Suppressor macrophage treated with lipopolysaccharide for 1 hour (primary cell): ENCODE results near the gene MARCO.
"Not testable (repeated sequence)": the region's sequence is repeated elsewhere in the genome, so short reads cannot be mapped to it uniquely, and the experiment has no call there.

Experiments
- DNase-seq, 3 donors: peaks; one replicate each; pipeline ENCODE4 v3.0.0-alpha.2; 2020 to 2022

The MARCO gene

GRCh38 chr2:119006441-119006840 is 64.4 kb downstream of the MARCO start:
- no peak for DNase-seq

GRCh38 chr2:119008108-119008507 is 66.1 kb downstream of the MARCO start:
- peak; percentile 55 to 65 (median 64) for DNase-seq

DNA sequence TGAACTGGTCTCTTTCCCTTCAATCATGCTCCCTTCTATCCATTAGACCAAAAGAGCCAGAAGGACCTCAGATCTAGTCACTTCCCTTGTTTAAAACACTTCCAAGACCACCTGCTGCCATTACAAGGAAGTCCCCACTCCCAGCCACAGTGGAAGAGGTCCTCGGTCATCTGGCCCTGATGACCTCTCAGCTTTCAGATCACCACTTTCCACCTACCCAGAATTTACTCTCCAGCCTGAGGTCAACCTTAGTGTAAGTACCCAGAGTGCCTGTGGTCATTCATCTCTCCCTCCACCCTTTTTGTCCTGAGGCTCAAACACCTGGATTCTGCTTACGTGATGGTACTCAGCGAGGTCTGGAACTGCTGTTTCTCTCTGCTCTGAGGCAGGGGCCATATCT is 67.1 kb downstream of the MARCO start:
- no peak for DNase-seq

- no peak for DNase-seq
Measured at GRCh38 chr2:119010336-119010735, 68.3 kb downstream of the MARCO start.

DNA sequence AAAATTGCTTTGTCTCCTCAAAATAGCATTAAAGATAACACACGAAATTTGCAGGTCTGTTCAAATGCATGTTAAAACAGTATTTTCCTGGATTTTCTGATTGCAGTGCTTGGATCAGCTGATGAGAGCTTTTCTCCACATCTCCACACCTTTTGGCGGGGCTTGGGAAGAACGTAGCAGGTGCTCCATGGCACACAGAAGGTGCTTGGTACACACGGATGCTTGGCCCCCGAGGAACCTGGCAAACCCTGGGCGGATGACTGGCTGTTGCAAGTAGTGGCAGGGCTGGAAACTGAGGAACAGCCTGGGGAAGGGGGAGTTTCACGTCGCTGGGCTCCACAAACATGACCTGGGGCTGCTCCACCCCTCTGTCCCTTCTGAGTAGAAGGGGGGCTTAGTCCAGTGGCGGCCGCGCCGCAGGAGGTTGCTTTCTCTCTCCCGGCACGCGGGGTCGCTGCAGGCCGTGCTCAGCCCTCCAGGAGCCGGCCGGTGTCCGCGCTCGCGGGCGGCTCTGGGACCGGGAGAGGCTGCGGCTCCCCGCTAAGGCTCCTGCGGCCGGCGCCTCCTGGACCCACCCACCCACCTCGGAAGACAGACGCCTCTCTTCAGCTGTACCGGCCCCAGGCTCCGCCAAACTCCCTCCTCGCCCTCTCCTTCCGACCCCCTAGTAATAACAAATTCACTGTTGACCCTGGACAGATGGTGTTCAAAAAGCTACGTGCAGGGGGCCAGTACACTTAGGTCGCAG is 69.3 kb downstream of the MARCO start:
- peak; percentile 67 to 91 (median 78) for DNase-seq

GRCh38 chr2:119011910-119012209 is 69.9 kb downstream of the MARCO start:
- no peak for DNase-seq

DNA sequence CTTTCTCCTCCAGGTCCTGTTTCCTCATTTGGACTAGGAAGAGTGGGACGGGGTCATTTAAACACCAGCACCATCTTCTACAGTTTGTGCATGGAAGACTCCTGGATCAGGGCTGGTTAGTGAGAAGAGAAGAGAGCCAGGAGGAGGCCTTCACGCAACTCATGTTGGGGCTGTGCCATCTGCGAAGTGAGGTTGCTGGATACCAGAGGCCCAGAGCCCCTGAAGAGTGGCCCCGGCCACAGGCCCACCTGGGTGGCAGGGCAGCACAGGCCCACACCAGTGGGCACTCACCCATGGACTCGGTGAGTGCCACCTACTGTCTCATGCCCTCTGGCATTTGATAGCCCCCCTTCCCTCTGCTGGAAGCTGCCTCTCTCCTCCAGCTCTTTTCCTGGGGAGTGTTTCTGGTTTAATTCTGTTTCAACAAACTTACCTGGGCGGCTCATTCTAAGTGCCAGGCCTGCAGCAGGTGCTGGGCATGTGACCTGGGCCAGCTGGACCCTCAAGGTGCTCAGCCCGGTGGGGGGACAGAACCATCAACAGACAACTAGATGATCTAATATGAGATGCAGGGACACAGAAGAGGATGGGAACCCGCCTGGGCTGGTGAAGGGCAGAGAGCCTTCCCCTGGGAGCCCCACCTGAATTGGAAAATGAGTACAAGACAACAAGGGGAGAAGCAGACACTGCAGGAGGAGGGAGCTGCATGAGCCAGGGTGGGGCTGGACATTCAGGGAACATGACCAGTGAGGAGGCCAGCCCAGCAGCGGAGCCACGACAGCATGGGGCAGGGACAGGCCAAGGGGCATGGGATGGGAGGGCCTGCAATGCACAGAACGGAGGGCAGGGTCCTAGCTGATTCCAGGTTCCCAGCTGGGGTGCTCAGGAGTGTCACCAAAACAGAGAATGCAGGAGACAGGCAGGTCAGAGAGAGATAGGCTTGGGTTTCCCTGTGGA is 70.6 kb downstream of the MARCO start:
- DNase-seq = no peak

DNA sequence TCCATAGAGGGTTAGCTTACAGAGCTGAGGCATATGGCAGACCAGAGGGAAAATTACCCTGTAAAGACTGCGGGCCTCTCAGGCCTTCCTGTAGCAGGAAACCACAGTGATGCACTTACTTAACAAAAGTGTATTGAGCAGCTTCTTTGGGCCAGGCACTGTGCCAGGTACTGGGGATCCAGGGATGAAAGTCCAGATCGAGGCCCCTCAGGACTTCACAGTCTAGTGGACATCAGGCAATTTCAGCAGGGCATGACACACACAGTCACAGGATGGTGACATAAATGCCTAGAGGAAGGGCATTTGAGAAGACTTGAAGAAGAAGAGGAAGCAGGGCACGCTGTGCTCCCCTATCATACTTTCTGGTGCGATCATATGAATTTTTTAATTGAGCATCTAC is 71.7 kb downstream of the MARCO start:
- DNase-seq = peak; percentile 66 to 75 (median 72)

- no peak for DNase-seq
Measured at GRCh38 chr2:119015845-119016244, 73.9 kb downstream of the MARCO start.

GRCh38 chr2:119019521-119019920 is 77.5 kb downstream of the MARCO start:
- DNase-seq = peak in 2 of 3 donors; percentile 13 to 24

GRCh38 chr2:119022678-119023077 is 80.7 kb downstream of the MARCO start:
- DNase-seq = no peak

DNA sequence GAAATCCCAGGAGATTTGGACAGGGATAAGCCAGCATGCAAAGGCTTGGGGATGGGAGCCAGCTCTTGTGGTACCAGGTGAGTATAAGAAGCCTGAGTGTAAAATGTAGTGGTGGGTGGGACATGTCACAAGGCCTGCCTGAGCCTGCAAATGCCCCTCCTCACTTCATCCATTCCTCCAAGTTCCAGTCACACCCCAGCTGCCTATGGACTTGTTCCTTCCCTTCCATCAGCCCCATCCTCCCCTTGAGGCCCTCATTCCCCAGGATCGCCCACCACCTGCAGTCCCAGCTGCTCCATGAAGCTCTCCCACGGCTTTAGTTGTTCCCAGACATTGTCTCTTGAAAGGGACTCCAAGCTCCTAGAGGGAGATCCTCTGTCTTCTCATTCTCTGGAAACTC is 81.5 kb downstream of the MARCO start:
- no peak for DNase-seq

DNA sequence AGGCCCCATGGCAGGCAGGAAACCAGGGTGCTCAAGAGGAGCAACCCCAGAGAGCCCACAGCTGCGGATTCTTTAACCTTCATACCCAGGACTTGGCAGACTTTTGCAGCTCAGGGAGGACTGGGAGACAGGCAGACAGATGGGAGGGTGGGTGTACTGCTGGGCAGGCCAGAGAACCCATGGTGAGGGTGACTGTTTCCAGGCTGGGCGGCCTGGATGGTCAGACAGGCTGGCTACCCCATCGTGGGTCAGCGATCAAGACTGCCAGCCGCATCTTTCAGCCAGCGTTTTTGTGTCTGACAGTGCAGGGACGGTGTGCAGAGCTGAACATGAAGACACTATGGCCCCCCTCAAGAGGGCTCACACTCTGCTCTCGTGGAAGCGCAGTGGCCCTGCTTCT is 82.2 kb downstream of the MARCO start:
- no peak for DNase-seq

DNA sequence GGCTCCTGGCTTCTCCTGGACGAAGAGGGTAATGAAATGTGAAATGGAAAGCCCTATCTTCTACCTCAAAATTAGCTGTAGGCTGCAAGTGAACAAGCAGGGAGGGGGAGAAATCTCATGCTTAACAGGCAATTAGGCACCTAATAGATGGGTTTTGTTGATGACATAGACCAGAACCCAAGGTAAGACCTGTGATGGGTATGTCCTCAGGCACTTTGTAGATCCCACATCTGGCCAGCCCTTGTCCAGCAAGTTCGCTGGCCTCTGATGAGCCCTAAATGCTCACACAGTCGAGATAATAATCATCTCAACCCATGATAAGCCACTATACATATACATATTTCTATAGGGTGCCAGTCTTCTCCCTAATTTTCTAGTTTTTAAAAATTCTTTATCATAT is 82.6 kb downstream of the MARCO start:
- DNase-seq = no peak

DNA sequence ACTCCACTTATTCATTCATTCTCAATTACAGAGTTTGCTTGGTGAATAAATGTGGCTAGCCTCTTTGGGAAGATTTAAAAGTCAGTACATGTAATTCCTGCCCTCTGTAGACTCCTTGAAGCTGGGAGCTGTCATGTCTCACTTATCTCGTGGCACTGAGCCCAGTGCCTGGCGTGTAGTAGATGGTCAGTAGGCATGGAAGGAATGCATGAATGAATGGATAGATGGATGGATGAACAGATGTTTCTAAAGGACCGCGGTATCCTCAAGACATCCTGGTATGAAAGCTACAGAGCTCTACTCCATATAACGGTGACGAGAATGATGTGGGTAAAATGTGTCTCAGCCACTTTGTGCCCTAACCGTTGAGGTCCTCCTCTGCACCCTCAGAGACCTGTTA is 83.0 kb downstream of the MARCO start:
- DNase-seq = no peak

GRCh38 chr2:119025762-119026351 is 83.9 kb downstream of the MARCO start:
- no peak for DNase-seq

GRCh38 chr2:119026890-119027289 is 84.9 kb downstream of the MARCO start:
- DNase-seq = no peak

DNA sequence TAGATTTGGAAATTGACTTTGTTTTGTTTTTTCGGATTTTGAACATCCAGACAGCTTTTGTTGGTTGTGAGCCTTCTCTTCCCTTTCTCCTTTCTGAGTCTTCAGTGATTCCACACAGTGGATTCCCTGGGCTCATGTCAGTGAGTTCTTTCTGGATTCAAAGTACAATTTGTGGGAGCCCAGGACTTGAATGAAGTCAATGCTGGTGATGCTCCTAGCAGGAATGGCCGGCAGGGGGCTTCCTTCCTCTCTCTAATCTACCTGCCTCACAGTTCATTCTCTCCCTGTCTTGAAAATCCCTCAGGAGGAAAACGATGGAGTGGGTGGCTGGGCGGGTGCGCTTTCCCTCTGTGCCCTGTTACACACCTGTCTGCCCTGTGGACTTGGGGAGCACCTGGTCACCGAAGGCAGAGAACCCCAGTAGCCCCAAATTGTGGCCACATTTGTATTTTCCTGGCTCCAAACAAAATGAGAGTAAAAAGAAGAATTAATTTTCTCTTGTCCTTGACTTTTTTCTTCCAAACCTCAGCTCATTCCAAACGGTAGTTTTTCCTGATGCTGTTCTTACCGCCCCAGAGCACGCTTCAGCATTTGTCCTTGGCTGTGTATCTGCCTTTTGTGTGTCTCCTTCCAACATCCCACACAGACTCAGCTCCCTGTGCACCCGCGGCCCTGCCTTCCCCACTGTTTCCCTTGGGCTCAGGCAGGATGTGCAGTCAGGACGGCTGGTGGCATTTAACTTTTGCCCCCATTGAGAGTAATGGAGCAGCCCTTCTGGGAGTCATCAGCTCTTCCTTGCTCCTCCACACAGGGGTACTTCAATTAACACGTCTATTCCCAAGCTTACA is 86.6 kb downstream of the MARCO start:
- peak in 2 of 3 donors; percentile 30 to 51 for DNase-seq

GRCh38 chr2:119029297-119029696 is 87.3 kb downstream of the MARCO start:
- peak in 1 of 3 donors; percentile 14 for DNase-seq

DNA sequence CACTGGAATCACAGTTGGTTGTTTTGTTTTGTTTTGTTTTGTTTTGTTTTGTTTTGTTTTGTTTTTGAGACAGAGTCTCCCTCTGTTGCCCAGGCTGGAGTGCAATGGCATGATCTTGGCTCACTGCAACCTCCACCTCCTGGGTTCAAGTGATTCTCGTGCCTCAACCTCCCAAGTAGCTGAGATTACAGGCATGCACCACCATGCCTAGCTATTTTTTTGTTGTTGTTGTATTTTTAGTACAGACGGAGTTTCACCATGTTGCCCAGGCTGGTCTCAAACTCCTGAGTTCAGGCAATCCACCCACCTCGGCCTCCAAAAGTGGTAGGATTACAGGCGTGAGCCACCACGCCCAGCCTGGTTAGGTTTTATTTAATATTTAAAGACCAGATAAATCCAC is 95.9 kb downstream of the MARCO start:
- not testable (repeated sequence) for DNase-seq

GRCh38 chr2:119040730-119041129 is 98.7 kb downstream of the MARCO start:
- no peak for DNase-seq
